Measurements from ENCODE around the gene SCD5.

Gene SCD5

DNA sequence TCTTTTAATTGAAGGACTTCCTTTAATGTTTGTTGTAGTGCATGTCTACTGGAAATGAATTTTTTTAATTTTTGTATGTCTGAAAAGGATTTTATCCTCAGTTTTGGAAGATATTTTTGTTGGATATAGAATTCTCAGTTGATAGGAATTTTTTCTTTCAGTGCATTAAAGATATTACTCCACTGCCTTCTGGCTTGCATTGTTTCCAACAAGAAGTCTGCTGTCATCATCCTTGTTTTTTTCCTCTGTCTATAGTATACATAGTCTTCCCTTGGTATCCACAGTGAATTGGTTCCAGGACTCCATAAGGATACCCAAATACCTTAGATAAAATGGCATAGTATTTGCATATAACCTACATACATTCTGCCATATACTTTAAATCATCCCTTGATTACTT, 33.5 kb downstream of the SCD5 start:
- no peak for DNase-seq (ENCODE audit: low read depth in 2 of 2)

DNA sequence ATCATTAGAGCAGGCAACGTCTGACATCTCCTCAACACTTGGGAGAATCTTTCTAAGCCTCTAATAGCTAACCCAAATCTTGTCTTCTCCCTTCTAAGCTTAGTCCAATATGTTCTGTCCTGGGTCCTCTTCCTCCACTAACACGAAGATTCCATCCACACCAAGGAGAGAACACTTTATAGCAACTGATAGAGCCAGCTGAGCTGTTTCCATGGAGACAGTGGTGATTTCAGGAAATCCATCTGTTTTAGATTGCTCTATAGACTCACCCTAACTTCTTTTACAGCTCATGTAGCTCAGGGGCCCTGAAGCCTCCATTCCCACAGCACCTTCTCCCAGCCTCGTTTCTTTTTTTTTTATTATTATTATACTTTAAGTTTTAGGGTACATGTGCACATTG, 37.4 kb downstream of the SCD5 start:
- no peak for DNase-seq (ENCODE audit: low read depth in 2 of 2)

DNA sequence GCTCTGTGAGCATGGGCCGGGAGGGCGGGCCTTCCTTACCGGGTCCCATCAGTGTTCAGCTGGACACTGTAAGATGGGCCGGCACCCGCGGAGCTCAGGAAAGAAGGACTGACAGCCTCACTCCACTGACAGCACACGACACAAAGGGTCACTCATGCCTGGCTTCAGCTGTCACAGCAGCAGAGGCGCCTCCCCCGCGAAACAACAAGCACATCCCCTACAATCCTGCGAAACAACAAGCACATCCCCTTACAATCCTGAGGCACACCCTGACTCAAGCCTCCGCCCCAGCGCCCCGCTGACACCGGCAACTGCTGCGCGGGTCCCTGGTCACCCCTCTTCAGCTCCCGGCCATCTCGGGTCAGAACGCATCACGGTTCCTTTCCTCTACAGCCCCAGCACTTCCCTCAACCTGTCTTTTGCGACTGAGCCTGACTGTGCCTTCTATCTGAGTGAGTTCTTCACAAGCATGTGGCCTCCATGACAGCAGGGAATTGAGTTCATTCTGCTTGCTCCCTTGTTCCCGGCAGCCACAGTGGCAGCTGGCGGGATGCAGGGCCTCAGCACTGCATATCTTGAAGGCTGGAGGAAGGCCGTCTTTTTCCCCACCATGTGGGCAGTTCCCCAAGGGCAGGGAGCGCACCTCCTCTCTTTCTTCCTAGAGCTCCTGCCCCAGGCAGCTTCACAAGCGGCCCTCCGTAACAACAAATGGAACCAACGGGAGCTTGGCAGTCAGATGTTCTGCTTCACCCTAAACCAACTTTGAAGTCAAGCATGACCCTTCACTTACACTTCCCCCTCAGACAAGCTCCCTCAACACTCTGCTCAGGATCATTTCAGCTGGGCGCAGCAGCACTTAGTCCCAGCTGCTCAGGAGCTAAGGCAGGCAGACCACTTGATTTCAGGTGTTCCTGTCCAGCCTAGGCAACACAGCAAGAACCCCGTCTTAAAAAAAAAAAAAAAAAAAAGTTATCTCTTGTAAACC, 39.6 kb downstream of the SCD5 start:
- DNase-seq (ENCODE audit: low read depth in 2 of 2) = no peak

DNA sequence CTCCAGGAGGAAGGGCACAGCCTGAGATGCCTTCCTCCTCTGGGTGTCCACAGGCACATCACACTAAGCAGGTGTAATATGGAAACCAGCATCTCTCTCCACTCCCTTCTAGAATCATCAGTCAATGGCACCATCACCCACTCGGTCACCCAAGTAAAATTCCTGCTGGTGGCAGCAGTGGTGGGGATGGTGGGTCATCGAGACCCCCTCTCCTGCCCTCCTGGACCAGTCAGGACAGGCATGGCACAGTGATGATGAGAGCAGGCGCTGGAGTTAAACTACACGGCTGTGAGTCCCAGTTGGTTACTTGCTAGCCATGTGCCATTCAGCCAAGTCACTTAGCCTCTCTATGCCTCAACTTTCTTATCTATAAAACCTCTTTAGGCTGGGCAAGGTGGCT, 42.5 kb downstream of the SCD5 start:
- DNase-seq (ENCODE audit: low read depth in 2 of 2) = no peak

DNA sequence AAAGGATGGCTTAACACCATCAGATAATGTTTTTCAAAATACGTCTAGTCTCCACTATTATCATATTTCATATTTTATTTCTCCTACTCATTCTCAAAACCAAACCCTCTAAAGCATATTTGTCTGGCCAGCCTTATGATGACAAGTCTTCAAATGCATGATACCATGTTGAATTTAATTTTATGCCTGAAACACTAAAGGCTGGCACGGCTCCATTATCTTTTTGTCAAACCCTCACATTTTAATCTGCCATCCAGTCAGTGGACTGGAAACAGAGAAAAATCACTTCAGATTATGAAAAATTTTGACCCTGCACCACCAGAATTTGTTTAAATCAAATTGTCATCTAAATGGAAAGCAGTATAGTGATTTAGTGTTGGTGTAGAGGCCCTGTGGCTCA, 42.9 kb downstream of the SCD5 start:
- no peak for DNase-seq (ENCODE audit: low read depth in 2 of 2)

DNA sequence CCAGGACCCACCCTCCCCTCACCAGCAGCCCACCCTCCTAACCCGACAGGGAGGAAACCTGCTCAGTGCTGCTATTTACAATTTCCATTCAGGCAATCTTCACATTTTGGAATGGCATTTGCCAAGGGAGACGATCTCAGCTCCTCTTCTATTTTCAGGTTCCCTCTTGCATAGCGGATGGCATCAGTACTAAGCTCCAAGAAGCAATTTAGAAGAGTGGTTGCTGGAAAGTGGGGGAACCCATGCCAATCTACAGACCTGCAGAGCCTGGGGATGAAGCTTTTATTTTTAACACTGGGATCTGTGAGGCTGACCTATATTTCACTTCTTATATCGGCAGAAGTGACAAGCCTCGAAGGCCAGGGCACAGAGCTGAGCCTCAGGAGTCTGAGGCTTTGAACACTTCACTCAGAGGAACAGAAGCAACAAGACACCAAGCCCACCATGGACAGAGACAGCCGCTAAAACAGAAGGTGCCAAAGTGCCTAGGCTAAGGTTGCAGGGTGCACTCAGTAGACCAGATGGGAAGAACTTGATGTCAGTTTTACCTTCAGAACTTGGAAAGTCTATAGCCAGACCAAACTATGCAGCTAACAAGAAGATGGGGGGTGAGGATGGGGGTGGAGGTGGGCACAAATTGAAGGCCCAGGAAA, 44.0 kb downstream of the SCD5 start:
- DNase-seq (ENCODE audit: low read depth in 2 of 2) = no peak

DNA sequence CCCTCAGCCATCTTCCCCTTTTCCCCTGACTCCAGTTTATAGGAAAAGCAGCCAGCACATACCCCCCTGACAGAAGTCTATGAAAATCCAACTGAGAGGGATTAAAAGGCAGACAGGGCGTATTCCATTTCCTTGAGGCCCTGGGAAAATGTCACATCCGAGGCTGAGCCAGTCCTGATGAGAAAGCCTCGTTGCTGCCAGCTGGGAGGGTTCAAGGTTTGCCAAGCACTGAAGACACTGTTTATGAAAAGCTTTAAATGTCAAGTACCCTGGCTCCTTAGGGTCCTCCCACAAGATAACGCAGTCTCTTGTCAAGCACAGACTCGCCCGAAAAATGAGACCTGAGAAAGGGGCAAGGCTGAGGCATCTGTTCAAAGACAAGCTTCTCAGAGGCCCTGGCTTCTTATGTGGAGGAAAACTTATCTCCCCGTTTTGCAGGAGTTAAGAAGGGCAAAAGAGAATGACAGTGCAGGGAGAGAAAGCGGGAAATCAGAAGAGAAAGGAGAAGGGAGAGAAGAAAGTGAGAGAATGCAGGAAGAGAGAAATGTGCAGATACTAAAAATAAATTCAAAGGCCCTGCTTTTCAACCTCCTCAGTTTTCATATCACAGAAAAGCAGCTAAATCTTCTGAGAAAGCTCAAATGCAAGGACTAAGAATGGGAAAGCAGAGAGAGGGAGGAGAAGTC, 44.7 kb downstream of the SCD5 start:
- DNase-seq (ENCODE audit: low read depth in 2 of 2) = no peak

DNA sequence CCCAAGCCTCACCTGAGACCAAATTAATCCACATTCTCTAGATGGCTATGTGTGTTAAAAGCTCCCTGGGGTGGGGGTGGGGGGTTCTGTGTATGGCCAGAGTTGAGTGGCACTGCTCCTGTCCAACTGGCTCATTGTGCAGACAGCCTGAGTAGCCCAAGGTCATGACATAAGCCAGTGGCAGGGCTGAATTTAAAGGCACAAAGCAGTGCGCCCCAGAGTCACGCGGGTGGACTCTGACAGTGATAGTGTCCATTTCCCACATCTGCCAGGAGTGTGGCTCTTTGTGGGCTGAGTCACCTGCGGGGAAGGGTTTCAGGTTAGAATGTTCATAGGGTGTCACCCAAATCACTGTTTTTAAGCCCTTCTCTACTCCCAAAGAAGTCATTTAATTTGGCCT, 45.4 kb downstream of the SCD5 start:
- DNase-seq (ENCODE audit: low read depth in 2 of 2) = no peak

DNA sequence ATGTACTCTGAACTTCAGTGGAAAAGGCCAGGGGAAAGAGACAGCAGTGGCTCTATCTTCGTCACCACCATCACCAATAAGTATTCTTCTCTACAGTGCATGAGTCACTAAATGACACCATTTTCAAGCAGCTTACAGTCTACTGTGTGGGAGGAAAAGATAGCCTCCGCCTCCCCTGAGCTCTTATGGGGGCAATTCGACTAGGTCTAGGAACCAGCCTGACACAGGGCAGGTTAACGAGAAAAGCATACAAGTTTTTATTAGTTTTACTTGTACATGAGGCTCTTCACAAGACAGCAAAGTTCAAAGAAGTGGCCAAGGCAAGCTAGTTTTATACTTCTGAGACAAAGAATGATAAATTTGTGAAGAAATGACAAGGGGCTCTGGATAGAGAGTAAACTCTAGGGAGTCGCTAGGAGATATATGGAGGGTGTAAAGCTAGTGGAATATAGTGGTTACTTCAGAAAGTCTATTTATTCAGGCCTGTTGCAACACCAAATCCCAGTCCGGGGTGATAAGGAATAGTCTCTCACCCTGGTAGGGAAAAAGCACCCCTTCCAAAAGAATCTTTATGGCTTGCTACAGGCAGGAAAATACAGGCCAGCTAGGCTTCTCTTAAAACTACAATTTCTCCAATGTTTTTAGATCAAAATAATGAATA, 49.7 kb downstream of the SCD5 start:
- no peak for DNase-seq (ENCODE audit: low read depth in 2 of 2)

DNA sequence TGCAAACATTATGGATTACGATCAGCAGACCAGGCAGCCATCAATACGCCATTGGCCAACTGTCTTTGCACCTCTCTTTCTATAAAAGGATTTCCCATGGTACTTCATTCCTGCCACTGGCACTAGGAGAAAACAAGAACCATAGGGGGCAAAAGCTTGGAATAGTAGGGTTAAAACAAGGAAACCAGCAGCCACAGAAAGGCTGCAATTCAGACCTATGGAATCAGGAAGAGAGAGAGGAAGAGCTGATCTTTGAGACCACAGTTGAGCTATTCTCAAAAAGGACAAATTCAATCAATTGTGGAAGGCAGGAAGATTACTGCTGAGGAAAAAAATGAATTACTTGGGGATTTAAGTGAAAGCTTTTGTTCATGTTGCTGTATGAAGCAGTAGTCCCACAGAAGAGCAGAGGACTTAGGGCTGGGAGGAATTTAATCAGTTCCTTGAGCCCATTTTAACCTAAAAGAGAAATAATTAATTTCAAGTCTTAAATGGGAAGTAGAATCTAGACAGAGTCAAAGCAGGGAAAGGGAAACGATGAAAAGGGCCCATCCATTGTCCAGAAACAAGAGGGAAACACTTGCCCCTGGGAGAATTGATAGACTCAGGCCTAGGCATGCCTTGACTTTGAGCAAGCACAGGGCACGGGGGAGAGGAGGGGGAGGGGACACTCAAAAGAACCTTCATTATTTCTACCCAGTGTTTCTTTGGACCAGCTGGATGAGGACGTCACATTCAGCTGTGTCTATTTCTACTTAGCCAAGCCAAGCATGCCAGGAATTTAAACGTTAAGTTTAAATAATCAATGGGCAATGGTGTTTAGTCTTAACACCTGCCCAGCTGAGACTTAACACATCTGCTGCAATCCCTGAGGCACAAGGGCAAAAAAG, 50.7 kb downstream of the SCD5 start:
- no peak for DNase-seq (ENCODE audit: low read depth in 2 of 2)

DNA sequence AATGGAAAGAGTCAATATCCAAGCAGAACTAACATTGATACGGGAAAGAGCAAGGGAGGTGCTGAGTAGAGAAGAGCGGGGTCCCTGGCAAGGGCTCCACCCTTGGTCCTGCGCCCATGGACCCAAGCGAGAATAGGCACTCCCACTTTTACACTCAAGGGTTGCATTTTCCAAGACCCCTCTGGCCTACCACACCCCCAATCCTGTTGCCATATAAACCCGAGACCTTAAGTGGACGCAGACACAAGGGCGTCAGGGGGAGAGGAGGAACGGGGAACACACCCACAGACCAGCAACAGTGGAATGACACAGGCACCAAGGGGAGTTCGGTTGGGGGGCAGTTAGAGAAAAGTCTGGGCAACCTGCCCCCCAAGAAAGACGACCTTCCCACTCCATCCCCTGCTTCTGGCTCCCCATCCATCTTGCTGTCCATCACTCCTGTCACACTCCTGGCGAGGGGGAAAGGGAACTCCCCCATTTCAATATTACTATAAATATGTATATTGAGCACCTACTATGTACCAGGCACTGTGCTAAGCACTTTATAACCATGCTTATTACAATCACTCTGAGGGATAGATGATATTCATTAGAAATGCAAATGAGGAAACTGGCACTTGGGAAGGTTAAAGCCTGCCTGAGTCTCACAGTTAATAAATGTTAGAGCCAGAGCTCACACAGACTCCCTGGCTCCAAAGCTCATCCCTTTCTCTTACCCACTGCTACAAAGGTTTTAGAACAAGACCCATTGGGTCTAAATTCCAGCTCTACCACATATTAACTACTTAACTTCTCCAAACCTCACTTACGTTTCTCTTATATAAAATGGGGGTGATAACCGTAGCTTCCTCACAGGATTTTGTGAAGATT, 51.7 kb downstream of the SCD5 start:
- DNase-seq (ENCODE audit: low read depth in 2 of 2) = no peak

GRCh38 chr4:82745173-82745842, 53.3 kb downstream of the SCD5 start:
- no peak for DNase-seq (ENCODE audit: low read depth in 2 of 2)

GRCh38 chr4:82744284-82744968, 54.2 kb downstream of the SCD5 start:
- DNase-seq (ENCODE audit: low read depth in 2 of 2) = no peak

GRCh38 chr4:82741188-82741587, 57.4 kb downstream of the SCD5 start:
- no peak for DNase-seq (ENCODE audit: low read depth in 2 of 2)

GRCh38 chr4:82739287-82740190, 59.1 kb downstream of the SCD5 start:
- DNase-seq (ENCODE audit: low read depth in 2 of 2) = peak in 1 of 2 donors; percentile 41

DNA sequence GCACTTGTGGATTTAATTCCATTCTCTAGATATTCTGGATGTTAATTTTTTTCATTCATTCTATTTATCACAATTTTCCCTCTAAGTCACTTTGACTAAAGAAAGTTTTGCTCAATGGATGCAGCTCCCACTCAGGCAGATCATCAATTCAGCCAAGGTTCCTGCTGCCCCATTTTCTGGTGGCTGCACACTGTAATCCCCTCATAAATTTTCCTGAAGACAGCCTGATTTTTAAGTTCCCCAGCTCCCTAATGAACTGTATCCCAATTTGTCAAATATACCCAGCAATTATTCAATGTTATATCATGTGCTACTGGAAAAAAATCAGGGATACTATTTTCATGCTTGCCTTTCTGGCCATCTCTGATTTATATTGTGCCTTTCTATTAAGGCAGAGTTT, 61.2 kb downstream of the SCD5 start:
- no peak for DNase-seq (ENCODE audit: low read depth in 2 of 2)

GRCh38 chr4:82733636-82734035, 65.0 kb downstream of the SCD5 start:
- no peak for DNase-seq (ENCODE audit: low read depth in 2 of 2)

GRCh38 chr4:82728301-82728700, 70.3 kb downstream of the SCD5 start:
- DNase-seq (ENCODE audit: low read depth in 2 of 2) = no peak
